HG03103 (cell line): ENCODE results near the gene LILRB3.
"Not testable (repeated sequence)": the region's sequence is repeated elsewhere in the genome, so short reads cannot be mapped to it uniquely, and the experiment has no call there.

ENCODE experiments used
- ATAC-seq: cut with Tn5 transposase; IDR thresholded peaks from one replicate; pipeline ENCODE4 v1.9.1; 2021; ENCODE audit warnings: low read depth; ENCODE audit not compliant: unreplicated experiment

Gene LILRB3

GRCh38 chr19:54191811-54192453 is 30.9 kb downstream of the LILRB3 start:
- ATAC-seq = no peak

DNA sequence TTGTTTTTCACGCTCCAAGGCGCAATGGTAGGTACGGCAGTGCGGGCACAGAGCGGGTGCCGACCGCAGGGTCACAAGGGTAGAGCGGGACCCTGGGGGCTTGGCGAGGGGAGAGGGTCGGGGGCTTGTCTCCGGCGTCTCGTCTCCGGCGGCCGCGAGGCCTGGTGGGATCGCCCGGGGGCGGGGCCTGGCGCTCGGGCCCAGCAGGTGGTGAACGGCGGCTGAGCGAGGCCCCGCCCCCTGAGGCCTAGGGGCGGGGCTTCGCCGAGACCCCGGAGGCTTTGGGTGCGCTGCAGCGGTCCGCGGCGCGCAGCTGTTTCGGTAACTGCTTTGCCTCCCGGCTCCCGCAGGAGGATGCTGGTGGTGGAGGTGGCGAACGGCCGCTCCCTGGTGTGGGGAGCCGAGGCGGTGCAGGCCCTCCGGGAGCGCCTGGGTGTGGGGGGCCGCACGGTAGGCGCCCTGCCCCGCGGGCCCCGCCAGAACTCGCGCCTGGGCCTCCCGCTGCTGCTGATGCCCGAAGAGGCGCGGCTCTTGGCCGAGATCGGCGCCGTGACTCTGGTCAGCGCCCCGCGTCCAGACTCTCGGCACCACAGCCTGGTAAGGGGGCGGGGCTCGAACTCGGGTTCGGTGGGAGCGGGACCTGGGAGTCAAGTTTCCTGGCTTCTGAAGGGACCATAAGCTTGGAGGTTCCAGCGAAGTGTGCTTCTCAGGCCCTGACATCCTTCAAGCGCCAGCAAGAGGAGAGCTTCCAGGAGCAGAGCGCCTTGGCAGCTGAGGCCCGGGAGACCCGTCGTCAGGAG is 31.6 kb downstream of the LILRB3 start, which contains the start of gene TSEN34:
Gene TSEN34, plus strand, starts transcription at position 298 of the 800 bp plus-strand sequence. Its CDS starts 57 bp downstream, at position 355.
- ATAC-seq = peak; percentile 17

GRCh38 chr19:54190503-54191010 is 32.2 kb downstream of the LILRB3 start:
- peak; percentile 37 for ATAC-seq

DNA sequence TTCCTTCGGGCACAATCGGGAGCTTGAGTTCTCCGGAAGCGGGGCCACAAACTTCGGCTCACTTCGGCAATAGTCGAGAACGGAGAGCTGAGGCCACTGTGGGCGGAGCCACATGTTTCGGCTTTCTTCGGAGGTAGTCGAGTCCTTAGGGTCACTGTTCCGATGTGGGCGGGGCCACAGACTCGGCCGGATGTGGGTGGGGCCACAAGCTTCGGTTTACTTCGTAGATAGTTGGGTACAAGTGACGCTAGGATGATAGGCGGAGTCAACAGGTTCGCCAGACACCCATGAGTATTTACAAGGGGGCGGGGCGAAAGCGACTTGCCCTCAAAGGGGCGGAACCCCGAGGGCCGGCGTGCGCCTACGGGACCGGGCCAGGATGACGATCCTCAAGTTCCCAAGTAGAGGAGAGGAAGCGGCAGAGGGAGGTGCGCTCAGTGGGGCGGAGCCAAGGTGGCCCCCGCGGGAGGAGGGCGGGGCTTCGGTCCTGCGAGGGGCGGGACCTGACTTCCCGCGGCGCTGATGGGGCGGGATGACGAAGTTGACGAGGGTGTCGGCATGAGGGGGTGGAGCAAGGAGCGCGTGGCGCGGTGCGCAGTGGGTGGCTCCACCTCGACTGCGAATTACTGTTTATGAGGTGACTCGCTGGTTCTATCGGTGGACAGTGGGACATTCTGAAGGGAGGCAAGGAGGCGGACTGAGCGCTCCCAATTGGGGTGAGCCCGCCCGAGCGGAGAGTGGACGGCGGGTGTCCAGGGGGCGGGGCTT is 32.9 kb downstream of the LILRB3 start:
- peak; percentile 36 for ATAC-seq

GRCh38 chr19:54189145-54189734 is 33.6 kb downstream of the LILRB3 start, which contains the start of gene MBOAT7:
TSS of gene MBOAT7 (minus strand) at chr19:54189580. CDS start at chr19:54188508, 1,072 bp downstream.
- ATAC-seq = peak; percentile 36

DNA sequence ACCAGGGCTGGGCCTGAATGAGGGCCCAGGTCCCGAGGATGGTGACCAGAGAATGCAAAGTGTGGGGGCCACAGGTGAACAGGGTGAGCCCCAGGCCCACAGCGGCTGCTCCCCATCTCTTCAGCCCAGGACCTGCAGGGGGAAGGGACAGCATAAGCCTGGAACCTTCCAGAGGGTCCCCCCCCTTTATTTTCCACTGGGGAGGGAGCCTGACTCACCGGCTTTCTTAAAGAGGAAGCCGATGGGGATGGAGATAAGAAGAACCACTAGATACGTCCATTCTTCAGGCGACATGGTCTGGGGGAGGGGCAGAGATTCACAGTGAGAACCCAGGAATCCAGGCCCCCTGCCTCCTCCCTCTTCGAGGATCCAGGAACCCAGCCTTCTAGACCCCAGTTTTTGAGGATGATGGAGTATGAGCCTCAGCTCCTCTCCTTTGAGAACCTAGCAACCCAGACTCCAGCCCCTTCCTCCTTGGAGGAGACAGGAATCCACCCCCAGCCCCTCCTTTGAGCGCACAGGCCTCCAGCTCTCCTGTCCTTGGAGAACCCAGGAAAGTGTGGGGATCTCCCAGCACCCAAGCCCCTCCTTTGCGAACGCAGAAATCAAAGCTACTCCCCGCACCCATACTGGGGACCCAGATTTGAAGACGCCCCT is 34.5 kb downstream of the LILRB3 start:
- no peak for ATAC-seq

DNA sequence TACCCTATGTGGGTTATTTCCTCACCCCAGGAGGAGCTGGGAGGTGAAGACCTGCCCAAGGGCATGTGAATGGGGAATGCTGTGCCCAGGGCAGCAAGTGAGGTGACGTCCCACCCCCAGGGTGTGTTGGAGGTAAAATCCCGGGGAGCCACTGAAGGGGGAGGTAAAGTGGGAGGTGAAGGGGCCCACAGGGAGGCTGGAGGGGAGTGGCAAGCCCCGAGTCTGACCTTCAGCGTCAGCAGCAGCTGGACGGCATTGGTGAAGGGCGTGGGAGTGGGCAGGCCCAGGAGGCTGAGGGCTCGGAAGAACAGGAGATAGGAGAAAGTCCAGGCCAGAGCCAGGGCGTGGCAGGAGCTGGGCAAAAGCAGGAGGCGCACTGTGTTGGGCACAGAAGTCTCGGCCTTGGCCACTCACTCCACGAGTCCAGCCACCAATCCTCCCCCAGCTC is 35.8 kb downstream of the LILRB3 start:
- ATAC-seq = no peak

DNA sequence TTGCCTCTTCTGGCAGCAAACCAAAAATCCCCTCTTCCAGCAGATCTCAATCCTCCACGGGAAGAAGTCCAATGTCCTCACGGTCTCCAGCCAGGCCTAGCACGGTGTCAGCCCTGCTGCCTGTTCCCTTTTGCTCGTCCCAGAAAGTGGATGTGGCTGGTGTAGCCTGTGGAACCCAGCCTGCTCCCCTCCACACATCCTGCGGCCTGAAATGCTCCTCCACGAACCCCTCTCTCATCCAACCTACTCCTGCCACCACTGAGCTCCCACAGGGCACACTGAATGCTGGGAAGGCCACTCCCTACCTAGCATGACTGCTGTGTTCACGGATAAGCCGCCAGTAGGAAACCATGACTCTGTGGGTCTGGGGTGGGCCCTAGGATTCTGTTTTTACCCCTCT is 36.5 kb downstream of the LILRB3 start:
- no peak for ATAC-seq

DNA sequence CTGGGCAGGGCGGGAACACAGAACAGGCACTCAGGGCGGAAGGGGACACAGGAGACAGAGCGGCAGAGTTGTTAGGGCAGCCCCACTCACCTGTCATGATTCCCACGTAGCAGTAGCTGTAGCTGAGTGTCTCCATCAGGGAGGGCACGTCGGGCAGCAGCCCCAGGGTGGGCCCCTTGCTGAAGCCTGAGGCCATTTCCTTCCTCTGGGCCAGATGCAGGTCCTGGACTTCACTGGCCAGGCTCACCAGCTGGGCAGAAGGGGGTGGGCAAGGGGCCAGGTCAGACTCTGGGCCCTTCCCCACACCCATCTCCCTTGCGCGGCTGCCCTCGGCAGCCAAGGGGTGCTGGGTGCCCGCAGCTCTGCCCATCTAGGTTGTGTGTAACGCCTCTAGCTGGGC is 39.4 kb downstream of the LILRB3 start:
- ATAC-seq = no peak

DNA sequence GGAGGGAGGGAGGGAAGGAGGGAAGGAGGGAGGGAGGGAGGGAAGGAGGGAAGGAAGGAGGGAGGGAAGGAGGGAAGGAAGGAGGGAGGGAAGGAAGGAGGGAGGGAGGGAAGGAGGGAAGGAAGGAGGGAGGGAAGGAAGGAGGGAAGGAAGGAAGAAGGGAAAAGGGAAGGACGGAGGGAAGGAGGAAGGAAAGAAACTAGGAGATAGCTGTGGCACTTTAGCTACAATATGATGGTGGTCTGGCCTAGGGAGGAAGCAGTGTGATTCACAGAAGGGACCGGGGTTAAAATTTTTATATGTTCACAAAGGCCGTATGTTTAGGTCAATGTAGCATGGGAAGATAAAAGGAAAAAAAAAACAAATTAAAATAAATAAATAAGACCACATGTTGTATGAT is 40.9 kb downstream of the LILRB3 start:
- not testable (repeated sequence) for ATAC-seq

- no peak for ATAC-seq
Observed at GRCh38 chr19:54180691-54181091, 42.1 kb downstream of the LILRB3 start.

DNA sequence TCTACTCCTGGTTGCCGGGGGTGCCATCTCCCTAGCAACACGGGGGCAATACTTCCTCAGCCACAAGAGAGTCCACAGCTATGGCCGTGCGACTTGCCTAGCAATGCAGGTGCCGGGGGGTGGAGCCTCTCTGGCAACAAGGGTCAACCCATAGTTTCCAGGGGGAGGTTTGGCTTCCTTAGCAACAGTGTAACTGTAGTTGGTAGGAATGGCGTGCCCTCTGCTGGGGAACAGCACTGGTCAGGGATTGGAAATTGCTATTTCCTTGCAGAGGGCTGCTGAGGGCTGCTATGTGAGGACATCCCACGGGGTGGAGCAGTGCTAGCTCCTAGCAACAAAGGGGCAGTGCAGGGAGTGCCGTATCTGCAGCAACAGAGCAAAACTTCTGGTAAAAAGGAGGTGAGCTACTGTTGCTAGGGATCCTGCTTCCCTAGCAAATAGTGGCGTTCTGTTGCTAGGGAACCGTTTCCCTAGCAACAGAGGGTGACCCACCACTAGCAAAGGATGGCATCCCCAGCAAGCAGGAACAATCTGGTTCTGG is 42.8 kb downstream of the LILRB3 start:
- ATAC-seq = no peak

- no peak for ATAC-seq
Observed at GRCh38 chr19:54179262-54179852, 43.5 kb downstream of the LILRB3 start.

DNA sequence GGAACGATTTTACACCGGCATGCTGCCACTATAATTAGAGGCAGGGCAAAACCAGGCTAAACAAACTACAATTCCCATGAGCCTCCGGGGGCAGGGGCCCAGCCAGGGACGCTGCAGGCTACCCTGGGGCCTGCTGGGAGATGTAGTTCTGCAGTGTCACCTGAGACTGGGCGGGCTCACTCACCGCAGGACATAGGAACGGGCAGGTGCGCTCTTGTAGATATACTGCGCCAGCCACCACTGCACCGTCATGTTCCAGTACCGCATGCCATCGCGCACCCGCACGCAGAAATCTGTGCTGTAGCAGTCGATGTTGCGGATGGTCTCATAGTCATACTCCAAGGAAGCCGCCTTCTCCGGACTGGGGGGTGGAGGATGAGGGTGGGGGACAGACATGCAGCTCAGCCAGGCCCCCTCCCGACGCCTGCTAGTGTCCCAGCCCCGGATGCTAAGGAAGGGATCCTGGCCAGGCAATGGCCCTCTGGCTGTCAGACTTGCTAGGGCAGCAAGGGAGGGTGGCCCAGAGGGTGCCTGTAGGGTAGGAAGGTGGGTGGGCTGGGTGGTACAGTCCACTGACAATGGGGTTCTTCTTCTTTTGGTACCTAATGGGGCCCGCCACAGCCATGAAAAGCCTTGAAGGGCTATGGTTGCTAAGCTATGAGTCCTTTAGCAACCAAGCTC is 44.1 kb downstream of the LILRB3 start:
- no peak for ATAC-seq

GRCh38 chr19:54173951-54174834 is 48.6 kb downstream of the LILRB3 start:
- no peak for ATAC-seq

- ATAC-seq = no peak
Observed at GRCh38 chr19:54173359-54173699, 49.5 kb downstream of the LILRB3 start.

DNA sequence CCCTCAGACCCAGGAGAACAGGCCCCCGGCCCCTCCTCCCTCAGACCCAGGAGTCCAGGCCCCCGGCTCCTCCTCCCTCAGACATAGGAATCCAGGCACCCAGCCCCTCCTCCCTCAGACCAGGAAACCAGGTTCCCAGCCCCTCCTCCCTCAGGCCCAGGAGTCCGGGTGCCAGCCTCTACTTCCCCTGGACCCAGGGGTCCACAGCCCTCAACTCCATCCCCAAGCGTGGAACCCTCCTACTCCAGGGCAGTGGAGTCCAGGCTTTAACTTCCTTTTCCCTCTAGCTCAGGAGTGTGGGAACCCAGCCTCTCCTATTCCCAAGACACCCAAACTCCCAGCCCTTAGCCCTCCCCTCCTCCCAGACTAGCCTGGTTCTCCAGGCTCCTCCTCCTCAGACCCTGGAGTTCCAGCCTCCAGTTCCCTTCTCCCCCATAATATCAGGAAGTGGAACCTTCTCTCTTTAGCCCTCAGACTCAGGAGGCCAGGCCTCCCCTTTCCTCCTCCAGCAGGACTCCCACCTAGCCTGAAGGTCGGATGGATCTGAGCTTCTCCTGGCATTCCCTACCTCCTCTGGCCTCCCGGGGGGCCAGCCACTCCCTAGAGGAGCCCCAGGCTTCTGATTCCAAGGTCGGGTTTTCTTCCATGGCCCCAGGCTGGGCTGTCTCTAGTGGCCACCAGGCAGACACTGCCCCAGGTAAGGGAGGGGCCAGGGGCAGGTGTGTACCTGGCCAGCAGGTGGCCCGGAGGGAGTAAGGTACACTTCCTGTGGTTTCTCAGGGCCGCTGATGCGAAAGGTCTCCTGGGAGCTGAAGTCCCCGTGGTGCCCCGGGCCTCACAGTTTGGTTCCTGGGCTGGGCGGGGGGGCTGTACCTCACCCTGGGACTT is 50.1 kb downstream of the LILRB3 start, which contains the start of gene TMC4:
Gene TMC4, minus strand, starts transcription at position 690 of the 888 bp plus-strand sequence. Its CDS starts 43 bp downstream, at position 647.
- no peak for ATAC-seq
